DMS153 treated with DMSO at 0.1 percent for 48 hours (cell line): ENCODE data around the gene FAHD1.

Experiments
- DNase-seq: peaks from one replicate; lab custom pipeline; 2025; ENCODE audit not compliant: unreplicated experiment; lab: John Stamatoyannopoulos, UW

Gene FAHD1

DNA sequence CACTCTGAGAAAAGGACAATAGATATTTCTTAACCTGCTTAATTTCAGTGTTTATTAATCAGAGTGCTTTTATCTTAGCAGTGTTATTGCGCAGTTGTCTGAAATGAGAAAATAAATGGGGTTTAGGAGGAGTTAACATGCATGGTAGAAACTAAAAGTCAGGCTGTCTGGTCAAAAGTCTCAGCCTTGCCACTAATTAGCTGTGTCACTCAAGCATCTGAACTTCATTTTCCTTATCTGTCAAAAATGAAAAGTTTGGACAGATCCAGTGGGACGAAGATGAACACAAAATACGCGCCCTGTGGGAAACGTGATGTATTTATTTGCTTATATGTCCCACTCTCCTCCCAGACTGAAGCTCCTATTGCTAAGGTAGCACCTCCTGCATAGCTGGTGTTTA is 51.2 kb downstream of the FAHD1 start:
- DNase-seq, result no peak
